Pancreas (tissue), 10 donors: ENCODE data around the gene SLC22A17. TPM values are rescaled to one million over a fixed set of nuclear protein-coding genes. Genes with fewer than 3 reads are reported as not detected.

Experiments used
- ATAC-seq, 4 donors: fragments of 200-7000 bp; cut with Tn5 transposase; one replicate each; pipeline versions ENCODE4 v1.8.0 to v1.9.1; 2020; ENCODE audit warnings: mild to moderate bottlenecking in 4 of 4, moderate library complexity in 4 of 4
- DNase-seq, 6 donors: peaks; one replicate each; pipeline ENCODE4 v3.0.0-alpha.2; 2020
- FAIRE-seq: peaks from 2 replicates; lab custom pipeline; 2012; peaks lifted over from hg19 to GRCh38; lab: Jason Lieb, UNC
- H3K27ac ChIP-seq, 4 donors: fragments of 200-600 bp; sonication (generic); 1 replicate in 3 of 4; 2 replicates in 1 of 4; pipeline versions ENCODE4 v1.5.0 to v1.8.0; 2020
- H3K27me3 ChIP-seq, 4 donors: fragments of 200-600 bp; one replicate each; pipeline ENCODE4 v1.8.0; 2021
- H3K36me3 ChIP-seq, 3 donors: fragments of 200-600 bp; sonication (generic) in 1 of 3; one replicate each; pipeline versions ENCODE4 v1.5.0 to v1.8.0; 2020 to 2021
- H3K4me1 ChIP-seq, 3 donors: fragments of 200-600 bp; one replicate each; pipeline ENCODE4 v1.8.0; 2021
- H3K4me3 ChIP-seq, 4 donors: fragments of 200-600 bp; sonication (generic) in 2 of 4; one replicate each; pipeline versions ENCODE4 v1.5.0 to v1.8.0; 2020 to 2021
- H3K9me3 ChIP-seq, 4 donors: fragments of 200-600 bp; one replicate each; pipeline ENCODE4 v1.8.0; 2021
- CTCF ChIP-seq, 4 donors: fragments of 200-600 bp; sonication (generic) in 3 of 4; IDR thresholded peaks; one replicate each; pipeline versions ENCODE4 v1.5.0 to v1.8.0; 2021; ENCODE audit warnings: antibody characterized with exemption in 4 of 4
- WGBS, 2 donors: extraction: QIAGEN DNeasy Blood & Tissue Kit; methylation state at CpG; one replicate each; pipeline ENCODE4 v1.1.7; 2013; 5-methylcytosine and 5-hydroxymethylcytosine counted together
- intact Hi-C, 3 donors: fragments of 100-400 bp; cut with DNase I; formaldehyde crosslinking; loops; one replicate each; pipeline versions ENCODE4 v1.11.1 to v1.14.2; 2022
- polyA plus RNA-seq, 2 donors: library from polyadenylated mRNA; stranded (reverse); fragments of 200-250 nt; gene quantifications; one replicate each; pipeline ENCODE4 v1.2.3, GENCODE V29; 2013
- total RNA-seq, 6 donors: library from RNA; stranded (reverse); fragmentation: NEBNext Ultra II Directional in 4 of 6; extraction: Animal tissue kit (Norgen Biotek cat#: 25700) in 4 of 6; gene quantifications; one replicate each; pipeline versions ENCODE4 v1.2.1 to v1.2.4, GENCODE V29; 2021 to 2023
- donor health status: healthy with polysubstance abuse.
- donor health status: DM: no; HTN: no; CAD: no; lungs with moderate emphysema.
- donor health status: DM: no; HTN: no; CAD: no.
- donor health status: control.
- donor health status: control.
- donor health status: Bipolar disorder and iron deficiency.
- donor health status: DM: yes; HTN: yes; CAD: no.
- donor health status: DM: no; HTN: no; CAD: no.
- donor health status: DM: no; HTN: no; CAD: no.
- donor health status: DM: yes; HTN: yes; CAD: no.

SLC22A17 gene
- total and polyA plus RNA-seq, 8 donors = 6.4 to 90.7 (median 14.8) TPM

- intact Hi-C loops = loop anchor here in 1 of 3 donors (5.0 kb wide), 1 partner anchor 35 kb away; no protein-coding TSS in a partner anchor
- FAIRE-seq (no peak), ATAC-seq (no peak), DNase-seq (no peak)
- Histone ChIP-seq H3K9me3 (no peaks in the 10 kb centered on the region), H3K36me3 (no peaks in the 10 kb centered on the region), H3K27ac (no peak overlapping the region), H3K27me3 (no peaks in the 10 kb centered on the region), H3K4me3 (no peak overlapping the region), H3K4me1 (no peaks in the 10 kb centered on the region)
- no peak for TF ChIP-seq CTCF (IDR thresholded peaks at IDR 0.05)
- WGBS, 2 donors = 80 to 100% methylated on average over 1 of the region's 1 CpG
Measured at GRCh38 chr14:23371865-23372264, 19.2 kb upstream of the SLC22A17 start.

- no peaks in the 10 kb centered on the region for H3K36me3 ChIP-seq
- intact Hi-C loops = loop anchor here in 1 of 3 donors (5.0 kb wide), 1 partner anchor 33 kb away; no protein-coding TSS in a partner anchor
Measured at GRCh38 chr14:23370221-23370620, 17.5 kb upstream of the SLC22A17 start.

GRCh38 chr14:23366426-23366921 lies 13.8 kb upstream of the SLC22A17 start:
- FAIRE-seq (no peak), ATAC-seq (peak in 3 of 4 donors; percentile 42 to 62 (median 46)), DNase-seq (peak in 1 of 6 donors; percentile 60)
- intact Hi-C loops = no loop called here
- Histone ChIP-seq H3K4me3 (peak overlapping the region in 1 of 4 donors; percentile 31), H3K4me1 (no peaks in the 10 kb centered on the region), H3K27me3 (peaks cover 0 to 9% (median 0%) of the 10 kb centered on the region in 4 donors), H3K9me3 (no peaks in the 10 kb centered on the region), H3K27ac (no peak overlapping the region), H3K36me3 (no peaks in the 10 kb centered on the region)
- WGBS, 2 donors = 61 to 73% methylated on average over 26 to 34 of the region's 34 CpGs
- no peak for TF ChIP-seq CTCF (IDR thresholded peaks at IDR 0.05)

More at GRCh38 chr14:23370221-23370620, 17.5 kb upstream of the SLC22A17 start:
- Histone ChIP-seq H3K27me3 (peaks cover 0 to 6% (median 0%) of the 10 kb centered on the region in 4 donors), H3K4me1 (no peaks in the 10 kb centered on the region), H3K27ac (no peak overlapping the region), H3K4me3 (no peak overlapping the region), H3K9me3 (no peaks in the 10 kb centered on the region)
- no peak for TF ChIP-seq CTCF (IDR thresholded peaks at IDR 0.05)
- DNase-seq (no peak), FAIRE-seq (no peak), ATAC-seq (no peak)
- WGBS, 2 donors = 47 to 59% methylated on average over 1 of the region's 1 CpG

GRCh38 chr14:23365732-23366425 lies 13.2 kb upstream of the SLC22A17 start:
- ATAC-seq = peak; percentile 55 to 77 (median 62)
- peak overlapping the region in 3 of 4 donors; percentile 3 to 33 (median 27) for H3K27ac ChIP-seq
- WGBS, 2 donors = 19 to 29% methylated on average over 18 to 51 of the region's 51 CpGs
- no peaks in the 10 kb centered on the region for H3K9me3 ChIP-seq
- FAIRE-seq = no peak
- no peaks in the 10 kb centered on the region for H3K4me1 ChIP-seq
- intact Hi-C loops = no loop called here
- TF ChIP-seq CTCF (IDR thresholded peaks at IDR 0.05) = no peak
- H3K4me3 ChIP-seq = peak overlapping the region in 2 of 4 donors; percentile 14 to 31
- peaks cover 0 to 9% (median 0%) of the 10 kb centered on the region in 4 donors for H3K27me3 ChIP-seq
- no peaks in the 10 kb centered on the region for H3K36me3 ChIP-seq
- peak in 1 of 6 donors; percentile 52 for DNase-seq
